GM18951 (cell line): ENCODE data around the gene ROR1.

ENCODE experiments used
- POLR2A ChIP-seq: IDR thresholded peaks from 4 replicates; pipeline ENCODE4 v1.6.1; 2011; ENCODE audit warnings: mild to moderate bottlenecking; ENCODE audit not compliant: insufficient read length, insufficient read depth; ENCODE audit errors: extremely low read depth
- in situ Hi-C: fragments of 300-500 bp; cut with MboI; formaldehyde crosslinking; loops from one replicate; pipeline ENCODE4 v1.12.0; 2022; ENCODE audit warnings: low sequenced_read_pairs, mixed read lengths, inconsistent platforms; ENCODE audit not compliant: unreplicated experiment

ROR1 gene

GRCh38 chr1:63898428-63899196, 124.8 kb downstream of the ROR1 start:
- in situ Hi-C loops: no loop called here
- TF ChIP-seq POLR2A: no peak

GRCh38 chr1:63901094-63901493, 127.3 kb downstream of the ROR1 start:
- in situ Hi-C loops: no loop called here
- TF ChIP-seq POLR2A: no peak

GRCh38 chr1:63902844-63903589, 129.2 kb downstream of the ROR1 start:
- no peak for TF ChIP-seq POLR2A
- in situ Hi-C loops: no loop called here

- in situ Hi-C loops: no loop called here
- TF ChIP-seq POLR2A: no peak
These were observed 130.3 kb downstream of the ROR1 start for GRCh38 chr1:63903947-63904610.

- TF ChIP-seq POLR2A: no peak
These were observed 131.0 kb downstream of the ROR1 start for GRCh38 chr1:63904826-63905225.

GRCh38 chr1:63906047-63906704, 132.4 kb downstream of the ROR1 start:
- TF ChIP-seq POLR2A: no peak
- in situ Hi-C loops: no loop called here

More at GRCh38 chr1:63904826-63905225, 131.0 kb downstream of the ROR1 start:
- in situ Hi-C loops: no loop called here

GRCh38 chr1:63907051-63907450, 133.2 kb downstream of the ROR1 start:
- in situ Hi-C loops: no loop called here

GRCh38 chr1:63908016-63908415, 134.2 kb downstream of the ROR1 start:
- no peak for TF ChIP-seq POLR2A
- in situ Hi-C loops: no loop called here

More at GRCh38 chr1:63907051-63907450, 133.2 kb downstream of the ROR1 start:
- TF ChIP-seq POLR2A: no peak

- in situ Hi-C loops: no loop called here
- TF ChIP-seq POLR2A: no peak
These were observed 135.7 kb downstream of the ROR1 start for GRCh38 chr1:63909526-63909925.

- in situ Hi-C loops: no loop called here
- no peak for TF ChIP-seq POLR2A
These were observed 137.2 kb downstream of the ROR1 start for GRCh38 chr1:63911049-63911448.

- in situ Hi-C loops: no loop called here
- no peak for TF ChIP-seq POLR2A
These were observed 138.8 kb downstream of the ROR1 start for GRCh38 chr1:63912643-63913042.

- TF ChIP-seq POLR2A: no peak
- in situ Hi-C loops: no loop called here
These were observed 139.7 kb downstream of the ROR1 start for GRCh38 chr1:63913533-63913932.

GRCh38 chr1:63914241-63914640, 140.4 kb downstream of the ROR1 start:
- in situ Hi-C loops: no loop called here
- no peak for TF ChIP-seq POLR2A
